ENCODE results near the gene AOC3.

The AOC3 gene, protein sequence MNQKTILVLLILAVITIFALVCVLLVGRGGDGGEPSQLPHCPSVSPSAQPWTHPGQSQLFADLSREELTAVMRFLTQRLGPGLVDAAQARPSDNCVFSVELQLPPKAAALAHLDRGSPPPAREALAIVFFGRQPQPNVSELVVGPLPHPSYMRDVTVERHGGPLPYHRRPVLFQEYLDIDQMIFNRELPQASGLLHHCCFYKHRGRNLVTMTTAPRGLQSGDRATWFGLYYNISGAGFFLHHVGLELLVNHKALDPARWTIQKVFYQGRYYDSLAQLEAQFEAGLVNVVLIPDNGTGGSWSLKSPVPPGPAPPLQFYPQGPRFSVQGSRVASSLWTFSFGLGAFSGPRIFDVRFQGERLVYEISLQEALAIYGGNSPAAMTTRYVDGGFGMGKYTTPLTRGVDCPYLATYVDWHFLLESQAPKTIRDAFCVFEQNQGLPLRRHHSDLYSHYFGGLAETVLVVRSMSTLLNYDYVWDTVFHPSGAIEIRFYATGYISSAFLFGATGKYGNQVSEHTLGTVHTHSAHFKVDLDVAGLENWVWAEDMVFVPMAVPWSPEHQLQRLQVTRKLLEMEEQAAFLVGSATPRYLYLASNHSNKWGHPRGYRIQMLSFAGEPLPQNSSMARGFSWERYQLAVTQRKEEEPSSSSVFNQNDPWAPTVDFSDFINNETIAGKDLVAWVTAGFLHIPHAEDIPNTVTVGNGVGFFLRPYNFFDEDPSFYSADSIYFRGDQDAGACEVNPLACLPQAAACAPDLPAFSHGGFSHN

DNA sequence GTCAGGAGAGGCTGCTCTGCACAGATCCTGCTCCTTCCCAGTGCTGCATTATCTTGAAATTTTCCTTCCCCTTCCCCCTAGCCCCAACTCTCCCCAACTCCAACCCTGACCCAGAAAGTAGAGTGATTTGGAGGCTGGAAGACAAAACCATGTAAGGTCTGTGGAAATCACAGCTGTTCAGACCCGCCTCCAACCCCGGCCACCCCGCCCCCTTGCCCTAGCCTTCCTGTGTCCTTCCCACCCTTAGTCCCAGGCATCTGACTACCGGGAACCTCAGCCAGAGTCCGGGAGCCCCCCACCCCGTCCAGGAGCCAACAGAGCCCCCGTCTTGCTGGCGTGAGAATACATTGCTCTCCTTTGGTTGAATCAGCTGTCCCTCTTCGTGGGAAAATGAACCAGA is at the start of gene AOC3:
Gene AOC3 (plus strand): TSS at position 246 of the 400 bp plus-strand sequence. CDS start 145 bp downstream, at position 391.
- no peak for DNase-seq

DNA sequence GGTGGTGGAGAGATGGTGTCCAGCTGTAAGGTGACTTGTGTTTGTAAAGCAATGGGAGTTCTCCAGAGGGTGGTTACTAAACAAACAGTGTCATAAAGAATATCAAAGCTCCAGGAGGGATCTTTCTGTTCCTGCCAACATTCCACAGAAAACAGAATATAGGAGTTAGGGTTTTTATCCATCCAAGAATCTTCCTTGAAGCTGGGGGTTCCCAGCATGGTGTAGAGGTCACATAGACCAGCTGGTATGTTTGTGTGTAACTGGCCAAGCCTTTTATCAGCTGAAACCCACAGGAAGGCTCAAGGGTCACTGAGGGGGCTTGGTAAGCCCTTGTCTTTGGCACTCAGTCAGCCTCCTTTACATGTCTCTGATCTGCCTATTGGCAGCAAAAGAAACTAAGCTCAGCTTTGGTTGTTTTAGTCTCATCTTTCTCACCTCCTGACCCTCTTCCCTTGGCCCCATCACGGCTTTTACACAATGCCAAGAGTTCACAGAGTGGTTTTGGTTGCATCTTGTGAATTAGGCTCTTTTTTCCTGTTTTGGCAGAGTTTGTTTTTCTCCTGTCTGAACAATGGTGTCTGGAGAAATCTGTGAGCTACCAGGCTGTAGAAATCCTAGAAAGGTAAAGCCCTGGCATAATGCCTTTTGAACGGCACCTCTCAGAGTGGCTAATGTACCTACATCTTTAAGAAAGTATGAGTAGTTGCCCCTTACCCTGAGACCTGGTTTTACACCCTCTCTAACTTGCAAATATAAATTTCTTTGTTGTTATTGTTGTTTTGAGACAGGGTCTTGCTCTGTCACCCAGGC is 47.7 kb upstream of the AOC3 start:
- DNase-seq, result no peak

DNA sequence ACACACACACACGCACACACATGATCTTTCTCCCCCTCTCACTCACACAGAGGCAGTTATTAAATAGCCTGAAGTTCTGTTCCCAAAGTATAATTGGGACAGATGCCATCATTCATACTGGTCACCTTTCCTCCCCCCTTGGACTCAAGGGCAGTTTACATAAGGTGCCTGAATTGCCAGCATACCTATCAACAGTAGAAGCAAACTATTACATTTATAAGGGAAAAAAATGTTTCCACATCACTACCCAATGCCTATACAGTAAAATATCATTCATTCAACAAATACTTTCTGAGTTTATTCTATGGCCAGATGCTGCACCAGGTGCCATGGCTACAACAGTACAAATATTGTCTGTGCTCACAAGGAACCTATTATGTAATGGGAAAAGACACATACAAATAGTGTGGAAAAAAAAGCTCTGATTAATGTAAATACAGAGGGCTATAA is 46.1 kb upstream of the AOC3 start:
- DNase-seq, result peak; percentile 39

DNA sequence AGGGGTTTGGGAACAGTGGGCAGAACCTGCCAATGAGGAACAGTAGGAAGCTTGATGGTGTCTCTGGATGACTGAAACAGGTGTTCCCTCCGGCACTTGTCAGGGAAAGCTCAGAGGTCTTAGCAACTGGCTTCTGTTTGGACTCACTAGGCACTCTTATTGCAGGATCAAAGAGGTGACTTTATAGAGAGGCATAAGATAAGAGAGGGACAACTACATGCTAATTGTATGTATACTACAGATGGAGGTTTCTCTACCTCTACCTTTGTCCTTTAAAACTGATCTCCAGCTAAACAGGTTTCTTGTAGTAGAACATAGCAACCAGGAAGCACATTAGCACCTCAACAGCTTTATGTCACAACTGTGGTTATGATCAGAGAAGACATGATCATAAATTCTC is 44.8 kb upstream of the AOC3 start:
- DNase-seq, result no peak

DNA sequence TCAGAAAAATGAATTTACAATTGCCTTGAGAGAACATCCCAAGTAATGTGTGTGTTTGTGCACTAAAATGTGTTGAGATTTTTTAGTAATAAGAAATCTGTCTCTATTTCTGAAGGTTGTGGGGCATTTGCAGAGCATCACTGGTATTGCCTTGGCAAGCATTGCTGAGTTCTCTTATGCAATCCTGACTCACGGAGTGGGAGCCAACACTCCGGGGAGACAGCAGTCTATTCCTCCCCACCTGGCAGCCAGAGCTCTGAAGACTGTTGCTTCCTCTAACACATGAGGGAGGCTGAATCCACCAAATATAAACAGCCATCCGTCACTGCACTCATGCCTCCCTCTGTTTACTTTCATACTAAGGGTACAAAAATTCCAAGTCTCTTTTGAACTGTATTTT is 41.7 kb upstream of the AOC3 start:
- DNase-seq, result no peak

DNA sequence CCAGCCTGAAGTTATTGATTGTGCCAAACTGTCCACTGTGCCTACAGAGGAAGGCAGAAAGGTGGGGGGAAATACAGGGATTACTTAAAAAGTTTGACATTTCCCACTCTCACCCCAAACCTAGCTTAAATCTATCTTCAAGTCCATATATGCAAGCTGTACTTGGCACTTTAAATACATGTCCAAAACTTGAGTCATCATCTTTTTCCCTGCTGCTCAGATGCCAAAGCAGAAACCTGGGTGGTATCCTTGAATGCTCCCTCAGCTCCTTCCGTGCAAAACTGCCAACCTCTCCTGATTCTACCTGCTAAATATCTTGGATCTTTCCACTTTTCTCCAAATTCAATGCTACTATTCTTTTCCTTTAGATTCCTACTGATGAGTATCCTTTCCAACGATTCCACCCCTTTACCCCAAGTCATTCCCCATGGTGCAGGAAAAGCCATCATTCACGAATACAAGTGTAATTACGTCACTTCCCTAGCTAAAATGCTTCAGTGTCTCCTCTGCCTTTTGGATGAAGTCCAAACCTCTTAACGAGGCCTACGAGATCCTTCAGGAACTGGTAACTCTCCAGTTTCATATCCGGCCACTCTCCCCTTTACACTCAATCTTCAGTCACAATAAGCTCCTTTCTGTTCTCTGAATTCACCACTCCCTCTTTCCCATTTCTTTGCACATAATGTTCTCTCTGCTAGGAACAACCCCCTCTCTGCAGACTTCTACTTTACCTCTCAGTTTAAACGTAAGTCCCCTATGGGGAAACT is 36.2 kb upstream of the AOC3 start:
- no peak for DNase-seq

DNA sequence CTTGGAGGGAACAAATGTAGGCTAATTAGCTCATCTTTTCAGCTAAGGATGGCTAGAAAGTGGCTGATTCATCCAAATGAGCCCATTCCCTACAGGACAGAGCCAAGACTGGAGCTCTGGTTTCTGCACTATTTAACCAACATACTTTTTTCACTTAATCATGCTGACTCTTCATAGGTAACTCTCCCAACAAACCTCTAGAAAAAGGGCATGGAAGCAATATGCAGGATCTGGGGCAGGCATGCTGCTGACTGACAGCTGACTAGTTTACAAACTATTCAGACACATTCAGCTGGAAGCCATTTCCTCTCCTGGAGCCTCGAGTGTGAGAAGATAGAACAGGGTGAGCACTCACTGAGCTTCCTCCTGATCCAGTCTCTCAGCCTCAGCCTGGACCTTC is 33.1 kb upstream of the AOC3 start:
- no peak for DNase-seq

DNA sequence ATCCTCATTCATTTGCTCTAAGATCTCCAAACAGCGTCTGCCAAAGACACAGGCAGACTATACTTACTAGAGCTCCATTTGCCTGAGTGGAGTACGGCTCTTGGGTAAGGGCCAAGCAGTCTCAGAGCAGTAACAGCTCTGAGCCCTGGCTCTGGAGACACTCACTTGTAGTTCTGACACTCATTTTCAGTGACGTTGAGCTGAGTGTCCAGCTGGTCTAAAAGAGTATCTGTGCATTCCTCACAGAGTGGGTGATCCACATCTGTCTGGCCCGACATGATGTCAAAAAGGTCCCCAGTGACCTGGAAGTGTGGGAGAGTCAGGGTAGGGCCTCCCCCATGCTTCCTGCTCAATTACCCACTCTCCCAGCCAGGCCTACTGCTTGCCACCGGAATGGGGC is 32.6 kb upstream of the AOC3 start:
- DNase-seq, result no peak

DNA sequence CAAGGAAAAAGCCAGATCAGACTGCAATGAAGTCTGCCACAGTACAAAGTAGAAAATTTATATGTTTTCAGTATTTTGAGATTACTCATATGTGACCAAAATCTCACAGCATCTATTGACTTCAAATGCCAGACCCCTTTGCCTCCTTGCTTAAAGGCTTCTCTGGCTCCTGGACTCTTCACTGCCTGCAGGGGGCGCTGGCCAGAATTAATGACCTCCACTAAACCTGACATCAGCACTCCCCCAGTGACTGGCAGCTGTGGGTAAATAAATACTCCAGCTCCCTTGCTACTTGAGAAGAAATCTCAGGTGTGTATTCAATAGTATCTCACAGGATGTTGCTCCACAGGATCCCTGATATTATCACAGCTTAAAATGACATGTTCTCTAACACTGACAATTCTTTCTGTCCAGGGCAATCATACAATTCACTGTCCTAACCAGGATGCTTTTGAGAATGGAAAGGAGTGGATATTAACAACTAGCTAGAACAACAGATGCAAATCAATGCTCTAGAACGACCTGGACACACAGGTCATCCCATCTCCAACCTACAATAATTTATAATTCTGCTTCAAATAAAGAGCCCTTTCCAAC is 31.0 kb upstream of the AOC3 start:
- peak; percentile 1 for DNase-seq

DNA sequence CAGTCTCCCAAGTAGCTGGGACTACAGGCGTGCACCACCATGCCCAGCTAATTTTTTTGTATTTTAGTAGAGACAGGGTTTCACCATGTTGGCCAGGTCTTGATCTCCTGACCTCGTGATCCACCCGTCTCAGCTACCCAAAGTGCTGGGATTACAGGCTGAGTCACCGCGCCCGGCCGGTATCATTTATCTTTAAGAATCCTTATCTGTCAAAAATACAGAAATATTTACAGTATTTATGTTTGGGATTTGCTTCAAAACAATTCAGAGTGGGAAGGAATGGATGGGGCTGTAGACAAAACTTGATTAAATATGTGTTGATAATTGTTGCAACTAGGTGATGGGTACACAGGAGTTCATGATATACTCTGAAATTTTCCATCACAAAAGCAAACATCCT is 29.8 kb upstream of the AOC3 start:
- DNase-seq, result no peak

DNA sequence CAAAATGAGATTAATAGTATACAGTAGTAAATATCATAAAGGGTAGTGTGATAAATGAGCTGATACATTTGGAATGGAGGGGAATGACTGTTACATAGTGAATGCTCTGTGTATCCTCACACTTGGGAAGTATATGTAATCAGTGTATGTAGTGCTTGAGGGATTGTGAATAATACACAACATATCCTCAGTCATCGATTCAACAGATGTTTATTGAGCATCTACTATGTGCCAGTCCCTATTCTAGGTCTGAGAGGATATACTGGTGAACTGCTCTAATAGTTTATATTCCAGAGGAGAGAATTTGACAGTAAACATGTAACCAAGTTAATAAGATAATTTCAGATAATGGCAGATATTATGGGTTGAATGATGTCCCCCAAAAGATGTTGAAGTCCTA is 23.5 kb upstream of the AOC3 start:
- DNase-seq, result no peak

DNA sequence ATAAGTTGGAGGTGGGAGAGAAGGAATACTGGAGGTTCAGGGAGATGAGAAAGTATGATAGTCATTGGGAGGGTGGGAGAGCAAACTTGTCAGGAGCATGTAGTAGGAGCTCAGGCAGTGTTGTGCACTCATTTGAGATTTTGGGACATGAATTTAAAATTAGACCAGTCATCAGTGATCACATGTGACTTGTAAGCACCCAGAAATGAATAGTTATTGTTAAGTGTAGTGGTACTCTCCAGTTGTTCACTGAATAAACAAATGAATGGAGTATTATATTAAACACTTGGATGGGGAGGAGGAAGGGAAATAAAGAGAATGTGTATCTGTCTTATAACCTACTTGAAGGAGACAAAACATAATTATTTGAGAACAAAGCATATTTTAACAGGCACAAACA is 20.0 kb upstream of the AOC3 start:
- no peak for DNase-seq

DNA sequence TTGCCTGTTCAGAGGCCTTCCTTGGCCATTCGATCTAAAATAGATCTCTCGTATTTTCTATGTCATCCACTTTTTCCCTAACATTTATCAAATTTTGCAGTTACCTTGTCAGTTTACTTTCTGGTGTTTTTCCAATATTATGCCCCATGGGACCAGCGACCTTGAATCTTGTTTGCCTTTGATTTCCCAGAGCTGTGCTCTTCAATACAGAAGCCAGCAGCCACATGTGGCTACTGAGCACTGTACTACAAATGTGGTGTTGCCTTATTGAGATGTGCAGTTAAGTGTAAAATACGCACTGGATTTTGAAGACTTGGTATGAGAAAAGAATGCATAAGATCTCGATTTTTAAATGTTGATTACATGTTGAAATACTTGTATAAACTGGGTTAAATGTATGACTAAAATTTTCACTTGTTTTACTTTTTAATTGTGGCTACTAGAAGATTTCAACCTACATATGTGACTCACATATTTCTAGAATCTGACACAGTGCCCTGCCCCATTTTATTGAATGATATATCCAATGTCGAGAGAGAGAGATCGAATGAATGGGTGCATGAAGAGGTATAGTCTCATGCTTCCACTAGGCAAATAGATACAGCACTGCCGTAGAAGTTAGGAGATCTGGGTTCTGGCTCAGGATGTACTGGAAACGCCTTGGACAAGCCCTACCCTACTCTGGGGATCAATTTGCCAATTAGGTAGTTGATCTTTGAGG is 18.6 kb upstream of the AOC3 start:
- no peak for DNase-seq

DNA sequence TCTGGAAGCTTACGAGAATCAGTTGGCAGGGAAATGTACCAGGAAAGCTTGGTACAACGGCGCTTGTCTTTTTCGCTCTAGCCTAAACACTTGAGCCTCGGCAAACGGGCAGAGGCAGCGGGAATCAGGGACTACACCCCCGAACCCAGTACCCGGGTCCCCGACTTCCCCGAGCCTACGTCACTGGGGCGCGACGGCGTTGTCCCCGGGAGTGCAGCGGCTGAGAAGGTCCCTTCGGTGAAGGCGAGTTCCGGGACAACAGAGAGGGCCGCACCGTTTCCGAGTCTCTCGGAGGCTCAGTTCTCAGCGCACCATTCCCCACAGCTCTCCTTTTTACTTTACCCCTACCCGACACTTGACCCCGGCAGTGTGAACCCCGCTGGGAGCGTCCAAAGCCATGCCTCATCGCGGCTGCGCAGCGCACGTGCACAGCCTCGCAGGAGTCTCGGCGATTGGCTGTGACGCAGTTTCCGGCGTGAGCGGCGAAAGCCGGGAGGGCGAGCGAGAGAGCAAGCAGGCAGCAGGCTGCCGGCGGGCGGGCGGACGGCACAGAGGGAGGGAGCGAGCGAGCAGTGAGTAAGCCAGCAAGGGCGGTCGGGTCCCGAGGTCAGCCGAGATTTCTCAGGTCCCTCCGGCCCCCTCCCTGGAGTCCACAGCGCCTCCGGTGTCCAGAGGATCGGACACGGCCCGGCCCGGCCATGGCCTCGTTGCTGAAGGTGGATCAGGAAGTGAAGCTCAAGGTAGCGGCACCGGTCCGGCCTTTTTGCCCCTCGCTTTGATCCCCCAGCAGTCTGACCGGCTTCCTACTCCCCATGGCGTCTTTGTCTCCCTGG is 17.8 kb upstream of the AOC3 start, which contains the start of gene PSME3:
Gene PSME3 (plus strand): TSS at position 464 of the 833 bp plus-strand sequence. CDS start 235 bp downstream, at position 699.
- DNase-seq, result peak; percentile 69

DNA sequence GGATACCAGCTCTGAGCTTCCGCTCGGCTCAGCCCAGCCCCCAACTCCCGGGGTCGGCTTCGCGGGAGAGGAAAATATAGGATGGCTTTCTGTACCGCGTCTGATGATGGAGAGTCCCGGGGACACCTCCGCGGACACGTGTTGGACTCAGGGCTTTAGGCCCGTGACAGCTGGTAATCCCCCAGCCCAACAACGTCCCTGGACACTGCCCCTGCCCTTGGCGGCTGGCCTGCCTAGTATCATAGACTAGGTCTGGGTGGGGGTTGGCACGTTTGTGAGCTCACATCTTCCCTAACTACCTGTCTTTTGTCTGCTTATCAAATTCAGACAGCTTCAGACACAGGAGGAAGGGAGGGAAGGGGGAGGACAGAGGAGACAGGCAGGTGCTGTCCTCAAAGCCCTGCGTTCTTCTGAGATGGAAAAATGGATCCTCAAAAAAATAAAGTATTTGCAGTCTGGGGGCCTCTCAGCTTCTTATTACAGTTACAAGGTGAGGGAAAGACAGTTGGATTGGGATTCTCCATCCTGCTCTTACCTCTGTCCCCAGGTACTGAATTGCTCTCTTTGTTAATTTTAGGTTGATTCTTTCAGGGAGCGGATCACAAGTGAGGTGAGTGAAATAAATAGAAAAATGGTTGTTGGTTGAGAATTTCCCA is 17.1 kb upstream of the AOC3 start:
- DNase-seq, result no peak

DNA sequence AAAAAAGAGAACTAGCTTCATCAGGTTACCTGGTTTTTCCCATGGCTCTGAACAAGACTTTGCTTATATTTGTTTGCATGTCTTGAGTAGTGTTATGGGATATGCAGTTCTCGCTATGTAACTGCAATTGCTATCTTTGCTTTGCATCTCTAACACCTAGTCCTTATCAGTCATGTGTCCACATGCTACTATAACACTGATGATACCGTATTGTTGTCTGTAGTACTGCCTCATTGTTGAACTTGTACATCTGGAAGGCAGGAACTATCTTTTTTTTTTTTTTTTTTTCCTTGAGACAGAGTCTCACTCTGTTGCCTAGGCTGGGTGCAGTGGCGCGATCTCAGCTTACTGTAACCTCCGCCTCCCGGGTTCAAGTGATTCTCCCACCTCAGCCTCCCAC is 15.3 kb upstream of the AOC3 start:
- DNase-seq, result no peak

DNA sequence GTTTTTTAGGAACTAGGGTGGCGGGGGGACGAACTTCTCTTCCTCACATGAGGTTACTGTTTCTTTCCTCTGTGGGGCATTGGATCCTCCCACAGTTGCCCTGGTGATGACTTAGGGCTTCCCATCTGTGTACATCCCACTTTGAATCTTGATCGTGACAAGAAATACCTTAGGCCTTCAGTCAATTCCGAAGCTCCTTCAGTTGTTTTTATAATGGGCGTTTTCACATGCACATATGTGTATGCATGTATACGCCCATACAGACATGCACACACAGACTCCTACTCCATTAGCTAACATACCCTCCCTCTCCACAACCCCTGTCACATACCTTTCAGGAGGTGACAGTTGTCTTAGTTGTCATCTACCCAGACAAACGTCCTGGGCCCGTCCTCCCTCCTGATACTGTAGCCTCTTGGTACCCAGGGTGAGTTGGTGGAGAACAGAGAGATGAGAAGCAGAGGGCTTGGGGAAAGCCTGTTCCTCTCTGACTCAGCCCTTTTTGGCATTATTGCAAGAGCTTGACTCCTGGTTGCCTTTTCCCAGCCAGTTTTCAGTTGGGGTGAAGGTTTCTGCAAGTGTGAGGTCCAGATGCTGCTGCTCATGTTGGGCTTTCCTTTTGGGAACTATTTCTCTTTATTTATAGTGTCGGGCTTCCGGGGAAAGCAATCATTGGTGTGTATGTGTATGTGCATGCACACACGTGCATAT is 8.9 kb upstream of the AOC3 start:
- DNase-seq, result no peak

DNA sequence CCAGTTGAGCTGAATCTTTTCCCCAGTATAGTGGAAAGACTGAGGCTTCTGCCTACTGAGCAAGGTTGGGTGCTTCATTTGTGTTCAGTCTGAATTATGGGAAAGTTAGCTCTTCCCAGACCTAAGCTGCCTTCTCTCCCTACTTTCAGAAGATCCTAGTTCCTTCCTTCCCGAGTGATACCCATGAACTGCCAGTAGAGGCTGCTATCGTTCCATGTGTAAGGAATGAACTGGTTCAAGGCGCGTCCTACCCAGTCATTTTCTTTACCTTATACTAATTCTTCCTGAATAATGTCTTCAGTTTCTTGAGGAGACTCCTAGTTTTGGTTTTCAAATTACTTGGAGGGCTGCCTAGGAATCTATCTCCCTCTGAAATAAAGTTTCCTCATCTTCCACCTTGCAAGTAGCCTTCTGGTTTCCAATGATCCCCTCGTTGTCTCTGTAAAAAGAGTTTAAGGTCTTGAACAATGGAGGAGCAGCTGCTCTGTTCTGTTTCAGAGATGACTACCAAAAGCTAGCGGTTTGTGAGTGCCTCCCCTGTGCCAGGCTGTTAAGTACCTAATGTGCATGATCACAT is 7.6 kb upstream of the AOC3 start:
- DNase-seq, result peak; percentile 9

DNA sequence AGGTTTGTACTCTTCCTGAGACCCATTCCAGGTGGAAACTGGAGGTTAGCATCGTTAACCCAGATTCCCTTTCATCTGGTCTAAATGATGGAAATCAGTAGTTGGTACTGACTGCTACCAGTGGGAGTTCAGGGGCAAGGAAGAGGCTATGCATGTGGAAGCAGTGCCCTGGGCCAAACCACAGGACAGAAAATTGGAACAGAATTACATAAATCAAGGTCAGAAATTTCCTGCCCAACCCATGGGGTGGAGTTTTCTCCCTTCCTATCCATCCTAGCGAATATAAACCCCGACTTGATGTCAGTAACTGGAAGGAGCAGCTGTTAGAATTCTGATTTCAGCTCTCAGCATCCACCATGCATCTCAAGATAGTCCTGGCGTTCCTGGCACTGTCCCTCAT is 6.7 kb upstream of the AOC3 start, which contains the start of gene AOC2:
Gene AOC2 (plus strand): TSS at position 310 of the 400 bp plus-strand sequence. CDS start 47 bp downstream, at position 357.
- DNase-seq, result no peak

Measured in NCI-H1417 treated with DMSO at 0.1 percent for 48 hours (cell line).